ENCODE measurements around the gene AVPR2. TPM values are rescaled to one million over a fixed set of nuclear protein-coding genes. Genes with fewer than 3 reads are reported as not detected.

Gene AVPR2
- total RNA-seq, 1 donor from 2014 or later = 3.1 TPM

GRCh38 chrX:153948847-153949805 is 44.7 kb downstream of the AVPR2 start:
- no peak overlapping the region for H3K4me3 ChIP-seq
- no peaks in the 10 kb centered on the region for H3K9me3 ChIP-seq (replicated peaks)
- peaks cover 39% of the 10 kb centered on the region for H3K4me1 ChIP-seq
- peak overlapping the region; percentile 82 for H3K27ac ChIP-seq (replicated peaks)
- H3K27me3 ChIP-seq (ENCODE audit: low read depth) = no peaks in the 10 kb centered on the region
- intact Hi-C loops (cut with micrococcal nuclease) = no loop called here
- H3K36me3 ChIP-seq = peaks cover 44% of the 10 kb centered on the region
- TF ChIP-seq CTCF (IDR thresholded peaks at IDR 0.05; ENCODE audit: borderline replicate concordance) = no peak
- no peak for DNase-seq

GRCh38 chrX:153950127-153950526 is 45.7 kb downstream of the AVPR2 start:
- H3K36me3 ChIP-seq = peaks cover 54% of the 10 kb centered on the region
- intact Hi-C loops (cut with micrococcal nuclease) = loop anchor here (5.0 kb wide), 1 partner anchor 188 kb away; the partner anchor contains the start of gene PLXNB3
- peak overlapping the region; percentile 82 for H3K27ac ChIP-seq (replicated peaks)

GRCh38 chrX:153951683-153952372 is 47.4 kb downstream of the AVPR2 start:
- TF ChIP-seq CTCF (IDR thresholded peaks at IDR 0.05; ENCODE audit: borderline replicate concordance) = no peak
- no peak for DNase-seq
- Histone ChIP-seq H3K36me3 (peaks cover 64% of the 10 kb centered on the region), H3K27ac (replicated peaks) (no peak overlapping the region), H3K4me1 (peaks cover 35% of the 10 kb centered on the region), H3K27me3 (ENCODE audit: low read depth) (no peaks in the 10 kb centered on the region), H3K4me3 (no peak overlapping the region), H3K9me3 (replicated peaks) (no peaks in the 10 kb centered on the region)
- intact Hi-C loops (cut with micrococcal nuclease) = loop anchor here (5.0 kb wide), 1 partner anchor 190 kb away; the partner anchor contains the start of gene PLXNB3

More at GRCh38 chrX:153950127-153950526, 45.7 kb downstream of the AVPR2 start:
- no peak for DNase-seq
- no peak for TF ChIP-seq CTCF (IDR thresholded peaks at IDR 0.05; ENCODE audit: borderline replicate concordance)
- H3K9me3 ChIP-seq (replicated peaks) = no peaks in the 10 kb centered on the region
- no peaks in the 10 kb centered on the region for H3K27me3 ChIP-seq (ENCODE audit: low read depth)
- H3K4me3 ChIP-seq = no peak overlapping the region
- H3K4me1 ChIP-seq = peaks cover 35% of the 10 kb centered on the region

- H3K27me3 ChIP-seq (ENCODE audit: low read depth) = no peaks in the 10 kb centered on the region
- peaks cover 34% of the 10 kb centered on the region for H3K4me1 ChIP-seq
- TF ChIP-seq CTCF (IDR thresholded peaks at IDR 0.05; ENCODE audit: borderline replicate concordance) = no peak
- H3K9me3 ChIP-seq (replicated peaks) = no peaks in the 10 kb centered on the region
- intact Hi-C loops (cut with micrococcal nuclease) = loop anchor here (5.0 kb wide), 1 partner anchor 190 kb away; the partner anchor contains the start of gene PLXNB3
- no peak for DNase-seq
- H3K36me3 ChIP-seq = peaks cover 71% of the 10 kb centered on the region
- H3K27ac ChIP-seq (replicated peaks) = peak overlapping the region; percentile 40
- no peak overlapping the region for H3K4me3 ChIP-seq
These were observed 48.0 kb downstream of the AVPR2 start for GRCh38 chrX:153952373-153953026.

GRCh38 chrX:153953342-153953830 is 48.9 kb downstream of the AVPR2 start:
- intact Hi-C loops (cut with micrococcal nuclease) = loop anchor here (5.0 kb wide), 1 partner anchor 191 kb away; the partner anchor contains the start of gene PLXNB3
- H3K4me3 ChIP-seq = no peak overlapping the region
- H3K9me3 ChIP-seq (replicated peaks) = no peaks in the 10 kb centered on the region
- peaks cover 25% of the 10 kb centered on the region for H3K4me1 ChIP-seq
- H3K27me3 ChIP-seq (ENCODE audit: low read depth) = no peaks in the 10 kb centered on the region
- H3K36me3 ChIP-seq = peaks cover 80% of the 10 kb centered on the region
- TF ChIP-seq CTCF (IDR thresholded peaks at IDR 0.05; ENCODE audit: borderline replicate concordance) = peak; percentile 90
- H3K27ac ChIP-seq (replicated peaks) = peak overlapping the region; percentile 40
- peak; percentile 54 for DNase-seq

All from left ventricle myocardium inferior (tissue), 1 donor.